Calu3 (cell line): ENCODE results near the gene HPD. TPM values are rescaled to one million over a fixed set of nuclear protein-coding genes. Genes with fewer than 3 reads are reported as not detected.

ENCODE experiments used
- BruUV-seq: library from RNA; stranded (reverse); fragments of 400-500 nt; replicated peaks from 2 replicates; lab custom pipeline; 2021; lab: Mats Ljungman, UMichigan
- CTCF ChIA-PET: fragments of 300-600 bp; sonication (Branson Sonifier 250); formaldehyde crosslinking; loops from one replicate; lab custom pipeline; 2022; ENCODE audit warnings: antibody characterized with exemption; lab: Charles Lee
- DNase-seq: peaks from one replicate; pipeline ENCODE4 v3.0.0; 2022
- H3K27ac Mint-ChIP-seq: one replicate; pipeline ENCODE4 v1.8.0; 2022; ENCODE audit warnings: mixed read lengths; ENCODE audit not compliant: unreplicated experiment
- H3K27me3 Mint-ChIP-seq: one replicate; pipeline ENCODE4 v1.8.0; 2022; ENCODE audit warnings: mixed read lengths; ENCODE audit not compliant: unreplicated experiment
- H3K36me3 Mint-ChIP-seq: one replicate; pipeline ENCODE4 v1.8.0; 2022; ENCODE audit warnings: mild to moderate bottlenecking, moderate library complexity, mixed read lengths; ENCODE audit not compliant: insufficient read depth, unreplicated experiment
- H3K4me1 Mint-ChIP-seq: one replicate; pipeline ENCODE4 v1.8.0; 2022; ENCODE audit warnings: mild to moderate bottlenecking, low read depth, mixed read lengths; ENCODE audit not compliant: unreplicated experiment
- H3K4me3 Mint-ChIP-seq: one replicate; pipeline ENCODE4 v1.8.0; 2022; ENCODE audit warnings: mild to moderate bottlenecking, low read depth, moderate library complexity, mixed read lengths; ENCODE audit not compliant: unreplicated experiment
- H3K9me3 Mint-ChIP-seq: one replicate; pipeline ENCODE4 v1.8.0; 2022; ENCODE audit warnings: low read depth, mixed read lengths; ENCODE audit not compliant: unreplicated experiment
- CTCF ChIP-seq: fragments of 200-600 bp; IDR thresholded peaks from one replicate; pipeline ENCODE4 v1.8.0; 2022; ENCODE audit warnings: antibody characterized with exemption; ENCODE audit not compliant: unreplicated experiment
- intact Hi-C: fragments of 100-400 bp; cut with micrococcal nuclease; formaldehyde crosslinking; loops from one replicate; pipeline ENCODE4 v1.10.0; 2022; ENCODE audit not compliant: unreplicated experiment
- total RNA-seq: library from RNA; stranded (reverse); gene quantifications from 2 replicates; pipeline ENCODE4 v1.2.3, GENCODE V29; 2022

The HPD gene
- total RNA-seq, 1 experiment from 2014 or later, result not detected

GRCh38 chr12:121816925-121817647 lies 41.6 kb downstream of the HPD start:
- Mint-ChIP-seq H3K4me1 (peaks cover 19% of the 10 kb centered on the region), H3K27ac (no peak overlapping the region), H3K9me3 (no peaks in the 10 kb centered on the region), H3K4me3 (no peak overlapping the region), H3K27me3 (no peaks in the 10 kb centered on the region), H3K36me3 (peaks cover 77% of the 10 kb centered on the region)
- CTCF ChIA-PET, result no interaction called here
- intact Hi-C loops, result no loop called here
- BruUV-seq, result no TSS peak
- TF ChIP-seq CTCF, result no peak
- DNase-seq, result no peak

GRCh38 chr12:121815263-121815662 lies 43.4 kb downstream of the HPD start:
- intact Hi-C loops, result no loop called here
- H3K9me3 Mint-ChIP-seq, result no peaks in the 10 kb centered on the region
- peaks cover 76% of the 10 kb centered on the region for H3K36me3 Mint-ChIP-seq
- no peak for DNase-seq
- no peaks in the 10 kb centered on the region for H3K27me3 Mint-ChIP-seq
- H3K4me3 Mint-ChIP-seq, result no peak overlapping the region
- no peak for TF ChIP-seq CTCF
- CTCF ChIA-PET, result no interaction called here
- BruUV-seq, result no TSS peak
- no peak overlapping the region for H3K27ac Mint-ChIP-seq
- H3K4me1 Mint-ChIP-seq, result peaks cover 32% of the 10 kb centered on the region

GRCh38 chr12:121814429-121815119 lies 44.1 kb downstream of the HPD start:
- no peak for DNase-seq
- no peak for TF ChIP-seq CTCF
- Mint-ChIP-seq H3K36me3 (peaks cover 80% of the 10 kb centered on the region), H3K4me1 (peaks cover 32% of the 10 kb centered on the region), H3K4me3 (no peak overlapping the region), H3K9me3 (no peaks in the 10 kb centered on the region), H3K27me3 (no peaks in the 10 kb centered on the region), H3K27ac (no peak overlapping the region)
- CTCF ChIA-PET, result interaction anchor here (0.6 kb wide), 1 partner anchor 76 kb away, joined by 3 read pairs; no protein-coding TSS in a partner anchor
- intact Hi-C loops, result no loop called here
- no TSS peak for BruUV-seq

GRCh38 chr12:121813951-121814350 lies 44.7 kb downstream of the HPD start:
- H3K27ac Mint-ChIP-seq, result peak overlapping the region; percentile 69
- H3K27me3 Mint-ChIP-seq, result no peaks in the 10 kb centered on the region
- H3K4me1 Mint-ChIP-seq, result peaks cover 32% of the 10 kb centered on the region
- CTCF ChIA-PET, result no interaction called here
- no peak for TF ChIP-seq CTCF
- H3K4me3 Mint-ChIP-seq, result peak overlapping the region; percentile 94
- intact Hi-C loops, result no loop called here
- H3K9me3 Mint-ChIP-seq, result no peaks in the 10 kb centered on the region
- peaks cover 80% of the 10 kb centered on the region for H3K36me3 Mint-ChIP-seq
- BruUV-seq, result no TSS peak
- no peak for DNase-seq
